Spleen (tissue), 7 donors: ENCODE results near the gene PREP.

Experiments used
- CTCF ChIP-seq, 11 experiments: fragments of 200-600 bp in 7 of 11; fragments of 450-650 bp in 4 of 11; sonication (generic) in 4 of 11; IDR thresholded peaks in 8 of 11; conservative IDR thresholded peaks in 3 of 11; 1 replicate in 7 of 11; 2 replicates in 4 of 11; pipeline versions ENCODE4 v1.4.0 to v1.8.0; 2016 to 2021; ENCODE audit warnings: antibody characterized with exemption in 11 of 11, inconsistent platforms in 4 of 11, mild to moderate bottlenecking in 1 of 11
- POLR2A ChIP-seq, 3 donors: fragments of 450-650 bp; IDR thresholded peaks; one replicate each; pipeline ENCODE4 v1.5.1; 2017; ENCODE audit warnings: antibody characterized with exemption in 3 of 3, mild to moderate bottlenecking in 1 of 3
- donor health status: DM: no; HTN: no; CAD: no; lungs with moderate emphysema.
- donor health status: DM: no; HTN: no; CAD: no.
- donor health status: DM: no; HTN: no; CAD: no.

GRCh38 chr6:105431226-105431625 lies 28.3 kb upstream of the PREP start:
- peak in 9 of 11 experiments; percentile 16 to 63 (median 48) for TF ChIP-seq CTCF (IDR thresholded peaks at IDR 0.05 in 8 of 11, conservative IDR thresholded peaks at IDR 0.05 in 3 of 11)
- no peak for TF ChIP-seq POLR2A (IDR thresholded peaks at IDR 0.05)
